Measurements from ENCODE around the gene NFASC.

DNA sequence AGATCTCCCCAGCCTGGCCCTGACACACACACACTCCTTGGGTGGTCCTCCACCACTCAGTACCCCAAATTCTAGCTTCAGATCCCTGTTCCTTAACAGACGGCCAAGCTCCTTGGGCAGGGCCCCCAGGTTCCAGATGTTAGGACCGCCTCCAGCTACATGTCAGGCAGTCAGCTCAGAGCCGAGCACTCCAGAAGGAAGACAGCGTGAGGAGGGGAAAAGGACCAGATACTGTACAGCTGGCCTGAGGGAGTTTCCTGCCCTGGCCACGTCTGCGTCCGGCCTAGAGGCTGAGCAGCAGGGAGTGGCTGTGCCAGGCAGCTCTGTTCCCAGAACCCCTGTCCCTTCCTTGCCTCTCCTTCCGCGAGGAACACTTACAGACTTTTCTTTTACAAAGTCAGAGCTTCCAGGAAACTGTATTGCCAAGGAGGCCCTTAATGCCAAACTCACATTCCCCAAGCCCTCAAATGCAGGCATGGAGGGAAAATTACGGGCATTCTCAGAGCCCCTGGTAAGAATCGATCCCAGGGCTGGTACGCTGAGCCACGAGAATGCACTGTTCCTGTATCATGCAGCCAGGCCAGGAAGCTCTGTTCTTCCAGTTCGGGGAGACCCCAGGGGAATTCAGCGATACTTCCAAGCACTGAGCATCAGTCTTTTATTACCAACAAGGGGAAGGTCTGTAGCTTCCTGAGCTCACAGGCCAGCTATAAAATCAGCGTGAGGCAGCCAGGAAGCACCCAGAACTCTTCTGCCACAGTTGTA, 127.1 kb downstream of the NFASC start:
- TF ChIP-seq, protein P1, sequence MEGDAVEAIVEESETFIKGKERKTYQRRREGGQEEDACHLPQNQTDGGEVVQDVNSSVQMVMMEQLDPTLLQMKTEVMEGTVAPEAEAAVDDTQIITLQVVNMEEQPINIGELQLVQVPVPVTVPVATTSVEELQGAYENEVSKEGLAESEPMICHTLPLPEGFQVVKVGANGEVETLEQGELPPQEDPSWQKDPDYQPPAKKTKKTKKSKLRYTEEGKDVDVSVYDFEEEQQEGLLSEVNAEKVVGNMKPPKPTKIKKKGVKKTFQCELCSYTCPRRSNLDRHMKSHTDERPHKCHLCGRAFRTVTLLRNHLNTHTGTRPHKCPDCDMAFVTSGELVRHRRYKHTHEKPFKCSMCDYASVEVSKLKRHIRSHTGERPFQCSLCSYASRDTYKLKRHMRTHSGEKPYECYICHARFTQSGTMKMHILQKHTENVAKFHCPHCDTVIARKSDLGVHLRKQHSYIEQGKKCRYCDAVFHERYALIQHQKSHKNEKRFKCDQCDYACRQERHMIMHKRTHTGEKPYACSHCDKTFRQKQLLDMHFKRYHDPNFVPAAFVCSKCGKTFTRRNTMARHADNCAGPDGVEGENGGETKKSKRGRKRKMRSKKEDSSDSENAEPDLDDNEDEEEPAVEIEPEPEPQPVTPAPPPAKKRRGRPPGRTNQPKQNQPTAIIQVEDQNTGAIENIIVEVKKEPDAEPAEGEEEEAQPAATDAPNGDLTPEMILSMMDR (IDR thresholded peaks at IDR 0.05; ENCODE audit: poor library complexity), result no peak
- no peak for TF ChIP-seq EZH2 (IDR thresholded peaks at IDR 0.05; ENCODE audit: borderline replicate concordance)
- TF ChIP-seq EZH2phosphoT487 (IDR thresholded peaks at IDR 0.05; ENCODE audit: low read depth, severe bottlenecking, unreplicated experiment), result no peak

Data from hepatocyte (in vitro differentiated cells).